Germinal center (tissue), 1 donor: Measurements from ENCODE around the gene KLHDC4.
"Not testable (repeated sequence)": the region's sequence is repeated elsewhere in the genome, so short reads cannot be mapped to it uniquely, and the experiment has no call there.

Experiments
- DNase-seq: peaks from one replicate; pipeline ENCODE4 v3.0.0; 2012; ENCODE audit warnings: mixed read lengths, low spot score

Gene KLHDC4

GRCh38 chr16:87765776-87766484, at the start of gene KLHDC4:
KLHDC4 (minus strand) TSS chr16:87765986; CDS start chr16:87765890, 96 bp downstream.
- peak; percentile 91 for DNase-seq

GRCh38 chr16:87815567-87815966, 49.8 kb upstream of the KLHDC4 start:
- DNase-seq = no peak

GRCh38 chr16:87812200-87812656, 46.4 kb upstream of the KLHDC4 start:
- DNase-seq = no peak

- not testable (repeated sequence) for DNase-seq
These were observed 45.7 kb upstream of the KLHDC4 start for GRCh38 chr16:87811454-87811853.

GRCh38 chr16:87809150-87809902, 43.5 kb upstream of the KLHDC4 start:
- peak; percentile 42 for DNase-seq

GRCh38 chr16:87808108-87808507, 42.3 kb upstream of the KLHDC4 start:
- DNase-seq = no peak

GRCh38 chr16:87806641-87807546, 41.1 kb upstream of the KLHDC4 start:
- DNase-seq = peak; percentile 87

- DNase-seq = no peak
These were observed 40.5 kb upstream of the KLHDC4 start for GRCh38 chr16:87806261-87806640.

- DNase-seq = no peak
These were observed 37.6 kb upstream of the KLHDC4 start for GRCh38 chr16:87803385-87803784.

GRCh38 chr16:87802670-87803069, 36.9 kb upstream of the KLHDC4 start:
- DNase-seq = peak; percentile 30

GRCh38 chr16:87801679-87802259, 36.0 kb upstream of the KLHDC4 start:
- no peak for DNase-seq

GRCh38 chr16:87800497-87800896, 34.7 kb upstream of the KLHDC4 start:
- DNase-seq = no peak

- no peak for DNase-seq
These were observed 29.6 kb upstream of the KLHDC4 start for GRCh38 chr16:87795336-87795735.

- no peak for DNase-seq
These were observed 28.8 kb upstream of the KLHDC4 start for GRCh38 chr16:87794485-87795078.

- no peak for DNase-seq
These were observed 26.4 kb upstream of the KLHDC4 start for GRCh38 chr16:87792205-87792565.

- DNase-seq = no peak
These were observed 25.8 kb upstream of the KLHDC4 start for GRCh38 chr16:87791295-87792204.

GRCh38 chr16:87790292-87791100, 24.7 kb upstream of the KLHDC4 start:
- DNase-seq = no peak

- DNase-seq = no peak
These were observed 23.9 kb upstream of the KLHDC4 start for GRCh38 chr16:87789437-87790291.
